Measurements from ENCODE around the gene SH3GL3.

- no peak for TF ChIP-seq CTCF (conservative IDR thresholded peaks at IDR 0.05 in 1 of 2, IDR thresholded peaks at IDR 0.05 in 1 of 2; ENCODE audit: extremely low read depth in 1 of 2, insufficient read depth in 1 of 2, low read depth in 1 of 2, low read length in 2 of 2)
- TF ChIP-seq EZH2 (IDR thresholded peaks at IDR 0.05; ENCODE audit: borderline replicate concordance, low read length), result no peak
Observed at GRCh38 chr15:83484636-83485035, 37.5 kb downstream of the SH3GL3 start.

All from mammary epithelial cell (primary cell).